OCI-LY3 (cell line): Measurements from ENCODE around the gene ZNF511.
"Not testable (repeated sequence)": the region's sequence is repeated elsewhere in the genome, so short reads cannot be mapped to it uniquely, and the experiment has no call there.

Source experiments
- H2AFZ ChIP-seq: fragments of 200-600, 300-600 bp; shearing (Covaris generic); 2 replicates; pipeline ENCODE4 v1.6.0; 2014; ENCODE audit warnings: antibody characterized with exemption, low read depth, low read length
- H3K27ac ChIP-seq: fragments of 200-600, 300-600 bp; sonication (generic); 2 replicates; pipeline ENCODE4 v1.5.1; 2014; ENCODE audit warnings: mild to moderate bottlenecking, low read length, moderate library complexity, mixed read lengths
- H3K27me3 ChIP-seq: fragments of 200-600, 300-600 bp; sonication (generic); 2 replicates; pipeline ENCODE4 v1.6.1; 2014; ENCODE audit warnings: low read depth, low read length, mixed read lengths
- H3K36me3 ChIP-seq: fragments of 200-600, 300-600 bp; sonication (generic); replicated peaks from 2 replicates; pipeline ENCODE3; 2014; ENCODE audit warnings: low read depth, low read length, mixed read lengths
- H3K4me1 ChIP-seq: fragments of 300-600, 200-600 bp; sonication (generic); 2 replicates; pipeline ENCODE4 v1.6.1; 2014; ENCODE audit warnings: low read length, mixed read lengths
- H3K4me2 ChIP-seq: fragments of 200-600, 300-600 bp; sonication (generic); 2 replicates; pipeline ENCODE4 v1.6.1; 2014; ENCODE audit warnings: low read length, mixed read lengths
- H3K4me3 ChIP-seq: fragments of 300-600, 200-600 bp; sonication (generic); 2 replicates; pipeline ENCODE4 v1.5.1; 2014; ENCODE audit warnings: antibody characterized with exemption, mild to moderate bottlenecking, low read length, moderate library complexity
- H3K79me2 ChIP-seq: fragments of 300-600, 200-600 bp; shearing (Covaris generic); 2 replicates; pipeline ENCODE4 v1.6.1; 2014; ENCODE audit warnings: mild to moderate bottlenecking, low read length, mixed read lengths
- H3K9ac ChIP-seq: fragments of 300-600, 200-600 bp; shearing (Covaris generic); 2 replicates; pipeline ENCODE4 v1.6.0; 2014; ENCODE audit warnings: mild to moderate bottlenecking, low read length, moderate library complexity
- H3K9me3 ChIP-seq: fragments of 200-600, 300-600 bp; shearing (Covaris generic); 2 replicates; pipeline ENCODE4 v1.6.1; 2014; ENCODE audit warnings: low read length, mixed read lengths; ENCODE audit not compliant: insufficient read depth
- H4K20me1 ChIP-seq: fragments of 200-600, 300-600 bp; sonication (generic); 2 replicates; pipeline ENCODE4 v1.6.1; 2016; ENCODE audit warnings: low read length, mixed read lengths; ENCODE audit not compliant: insufficient read depth
- CTCF ChIP-seq: fragments of 200-600, 300-600 bp; sonication (generic); IDR thresholded peaks from 2 replicates; pipeline ENCODE4 v1.5.1; 2014; ENCODE audit warnings: antibody characterized with exemption, low read length, low read depth
- EZH2phosphoT487 ChIP-seq: fragments of 200-600 bp; shearing (Covaris generic); IDR thresholded peaks from 2 replicates; pipeline ENCODE4 v1.6.1; 2018; ENCODE audit warnings: antibody characterized with exemption, mixed run types, low read depth

The ZNF511 gene

GRCh38 chr10:133261726-133262325, 46.9 kb upstream of the ZNF511 start:
- H3K4me2 ChIP-seq, result peak overlapping the region; percentile 96
- H3K4me3 ChIP-seq, result peak overlapping the region; percentile 90
- no peaks in the 10 kb centered on the region for H3K27me3 ChIP-seq
- peaks cover 35% of the 10 kb centered on the region for H3K4me1 ChIP-seq
- H3K79me2 ChIP-seq, result no peaks in the 10 kb centered on the region
- 0 out of 2 replicates have a peak overlapping the region, but pooled peaks have one; percentile 51 for H2AFZ ChIP-seq
- no peaks in the 10 kb centered on the region for H3K9me3 ChIP-seq
- H3K27ac ChIP-seq, result peak overlapping the region; percentile 67
- no peaks in the 10 kb centered on the region for H3K36me3 ChIP-seq
- H4K20me1 ChIP-seq, result peaks cover 6% of the 10 kb centered on the region
- peak overlapping the region; percentile 88 for H3K9ac ChIP-seq
- TF ChIP-seq CTCF (no peak), EZH2phosphoT487 (no peak)

DNA sequence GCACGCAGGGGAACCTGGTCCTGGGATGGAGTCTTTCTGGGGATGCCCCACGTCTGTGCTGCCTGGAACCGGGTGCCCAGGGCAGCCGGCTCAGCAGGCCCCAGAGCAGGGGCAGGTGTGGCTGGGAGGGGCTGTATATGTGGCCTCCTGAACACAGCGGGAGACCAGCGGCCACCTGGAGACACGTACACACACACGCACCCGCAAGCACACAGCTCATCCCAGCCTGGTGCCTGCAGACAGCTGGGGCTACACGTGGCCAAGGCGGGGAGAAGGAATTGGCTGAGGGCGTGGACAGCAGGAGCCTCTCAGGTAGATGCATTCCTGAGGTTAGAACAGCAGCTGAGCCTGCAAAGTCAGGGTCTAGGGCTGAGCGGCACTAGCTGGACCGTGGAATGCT, 46.0 kb upstream of the ZNF511 start:
- no peak overlapping the region for H2AFZ ChIP-seq
- peaks cover 6% of the 10 kb centered on the region for H4K20me1 ChIP-seq
- peaks cover 27% of the 10 kb centered on the region for H3K4me1 ChIP-seq
- H3K4me2 ChIP-seq, result no peak overlapping the region
- H3K79me2 ChIP-seq, result no peaks in the 10 kb centered on the region
- no peaks in the 10 kb centered on the region for H3K9me3 ChIP-seq
- H3K4me3 ChIP-seq, result no peak overlapping the region
- TF ChIP-seq CTCF (no peak), EZH2phosphoT487 (no peak)
- no peaks in the 10 kb centered on the region for H3K27me3 ChIP-seq
- H3K36me3 ChIP-seq, result no peaks in the 10 kb centered on the region
- H3K9ac ChIP-seq, result no peak overlapping the region
- H3K27ac ChIP-seq, result no peak overlapping the region

DNA sequence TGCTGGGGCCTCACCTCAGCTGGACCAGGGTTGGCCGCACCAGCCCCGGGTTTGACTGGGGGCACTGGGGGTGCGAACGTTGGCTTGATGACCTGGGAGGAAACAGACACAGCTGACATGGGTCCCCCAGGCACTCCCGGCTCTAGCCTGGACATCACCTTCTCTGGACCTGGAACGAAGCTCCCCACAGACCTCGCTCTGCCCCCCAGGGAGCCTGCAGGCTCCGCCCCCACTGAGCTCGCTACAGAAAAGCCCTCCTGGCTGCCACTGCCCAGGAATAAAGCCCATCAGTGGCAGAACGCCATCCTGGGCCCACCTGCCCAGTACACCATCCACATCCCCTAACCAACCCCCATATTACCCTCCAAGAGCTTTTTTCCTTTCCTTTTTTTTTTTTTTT, 45.0 kb upstream of the ZNF511 start:
- H3K9ac ChIP-seq, result no peak overlapping the region
- H4K20me1 ChIP-seq, result peaks cover 6% of the 10 kb centered on the region
- H3K36me3 ChIP-seq, result no peaks in the 10 kb centered on the region
- no peak overlapping the region for H3K27ac ChIP-seq
- TF ChIP-seq CTCF, result no peak
- TF ChIP-seq EZH2phosphoT487, result no peak
- no peak overlapping the region for H3K4me2 ChIP-seq
- no peaks in the 10 kb centered on the region for H3K9me3 ChIP-seq
- H2AFZ ChIP-seq, result no peak overlapping the region
- no peaks in the 10 kb centered on the region for H3K79me2 ChIP-seq
- H3K4me3 ChIP-seq, result no peak overlapping the region
- no peaks in the 10 kb centered on the region for H3K27me3 ChIP-seq
- H3K4me1 ChIP-seq, result peaks cover 17% of the 10 kb centered on the region

GRCh38 chr10:133264461-133264860, 44.3 kb upstream of the ZNF511 start:
- Histone ChIP-seq H3K36me3 (no peaks in the 10 kb centered on the region), H3K27me3 (no peaks in the 10 kb centered on the region), H2AFZ (no peak overlapping the region), H3K9ac (no peak overlapping the region), H3K79me2 (no peaks in the 10 kb centered on the region), H3K4me3 (no peak overlapping the region), H3K4me2 (no peak overlapping the region), H3K9me3 (no peaks in the 10 kb centered on the region), H4K20me1 (peaks cover 6% of the 10 kb centered on the region), H3K4me1 (peaks cover 10% of the 10 kb centered on the region), H3K27ac (no peak overlapping the region)
- no peak for TF ChIP-seq EZH2phosphoT487
- TF ChIP-seq CTCF, result no peak

GRCh38 chr10:133265052-133265451, 43.7 kb upstream of the ZNF511 start:
- H2AFZ ChIP-seq, H3K9ac ChIP-seq, H4K20me1 ChIP-seq, H3K4me3 ChIP-seq, H3K27ac ChIP-seq, H3K4me2 ChIP-seq, H3K9me3 ChIP-seq, H3K36me3 ChIP-seq, H3K79me2 ChIP-seq, H3K27me3 ChIP-seq, H3K4me1 ChIP-seq: not testable (repeated sequence)
